Prostate gland (tissue), 2 donors: ENCODE measurements around the gene GBX1.

Source experiments
- CTCF ChIP-seq, 4 experiments: fragments of 200-600 bp in 2 of 4; fragments of 450-650 bp in 2 of 4; sonication (generic) in 2 of 4; IDR thresholded peaks; 1 replicate in 3 of 4; 2 replicates in 1 of 4; pipeline ENCODE4 v1.5.1; 2016 to 2019; ENCODE audit warnings: antibody characterized with exemption in 4 of 4, mild to moderate bottlenecking in 2 of 4, moderate library complexity in 2 of 4
- POLR2A ChIP-seq: fragments of 450-650 bp; IDR thresholded peaks from one replicate; pipeline ENCODE4 v1.6.1; 2016; ENCODE audit warnings: antibody characterized with exemption, mild to moderate bottlenecking

GRCh38 chr7:151177310-151177709 lies 9.8 kb upstream of the GBX1 start:
- no peak for TF ChIP-seq CTCF (IDR thresholded peaks at IDR 0.05)
- TF ChIP-seq POLR2A = no peak
